ENCODE measurements around the gene CRHR1.
A peak's percentile ranks its signal among the peaks of the same experiment; 100 is the strongest.

CRHR1 gene

GRCh38 chr17:45758544-45758943, 25.6 kb upstream of the CRHR1 start:
- DNase-seq (no peak), ATAC-seq (no peak)

GRCh38 chr17:45759761-45760160, 24.4 kb upstream of the CRHR1 start:
- no peak for ATAC-seq
- no peak for DNase-seq

DNA sequence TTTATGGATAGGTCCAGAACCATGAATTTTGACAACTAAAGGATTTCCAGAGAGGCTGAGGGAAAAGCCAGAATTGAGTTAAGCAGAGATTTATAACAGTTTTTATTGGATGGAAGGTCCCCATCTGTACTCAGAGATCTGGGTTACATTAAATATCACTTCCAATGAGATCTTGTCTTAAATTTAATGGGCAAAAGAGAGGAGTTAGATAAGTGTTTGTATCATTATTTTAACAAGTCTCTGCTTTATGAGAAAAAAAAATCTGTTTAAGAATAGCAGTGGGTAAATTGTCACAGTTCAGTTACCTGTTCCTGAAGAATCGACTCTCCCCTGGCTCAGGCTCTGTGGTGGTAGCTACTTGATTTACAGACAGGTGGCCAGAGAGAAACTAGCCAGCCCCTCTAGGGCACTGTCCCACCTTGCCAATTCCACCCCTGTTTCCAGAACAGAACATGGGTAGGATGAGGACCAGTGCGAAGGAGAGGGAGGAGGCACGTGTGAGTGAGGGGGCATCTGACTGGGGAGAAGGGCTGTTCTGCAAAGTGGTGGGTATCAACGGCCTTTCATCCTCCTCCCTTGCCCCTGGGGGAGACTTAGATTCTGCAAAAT, 22.1 kb upstream of the CRHR1 start:
- ATAC-seq, result no peak
- no peak for DNase-seq

- ATAC-seq (no peak), DNase-seq (no peak)
Measured at GRCh38 chr17:45763182-45763581, 20.9 kb upstream of the CRHR1 start.

- no peak for DNase-seq
- ATAC-seq, result no peak
Measured at GRCh38 chr17:45764479-45764878, 19.6 kb upstream of the CRHR1 start.

DNA sequence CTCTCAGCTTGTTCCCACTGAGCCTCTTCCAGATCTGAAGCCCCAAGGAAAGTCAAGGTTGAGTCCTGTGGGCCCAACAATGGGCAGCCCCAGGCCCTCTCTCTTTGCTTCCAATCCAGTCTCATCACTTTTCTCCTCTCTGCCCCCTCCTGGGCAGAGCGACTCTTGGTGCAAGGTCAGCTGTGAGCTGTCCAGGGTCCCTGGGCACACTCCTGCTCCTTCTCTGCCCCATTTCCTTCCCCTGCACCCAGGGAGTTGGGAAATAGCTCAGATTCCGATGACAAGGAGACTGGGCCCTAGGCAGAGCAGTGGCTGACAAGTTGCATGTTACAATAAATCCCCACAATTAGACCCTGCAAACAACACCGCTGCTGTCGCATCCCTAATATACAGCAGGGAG, 16.1 kb upstream of the CRHR1 start:
- DNase-seq, result no peak
- no peak for ATAC-seq

DNA sequence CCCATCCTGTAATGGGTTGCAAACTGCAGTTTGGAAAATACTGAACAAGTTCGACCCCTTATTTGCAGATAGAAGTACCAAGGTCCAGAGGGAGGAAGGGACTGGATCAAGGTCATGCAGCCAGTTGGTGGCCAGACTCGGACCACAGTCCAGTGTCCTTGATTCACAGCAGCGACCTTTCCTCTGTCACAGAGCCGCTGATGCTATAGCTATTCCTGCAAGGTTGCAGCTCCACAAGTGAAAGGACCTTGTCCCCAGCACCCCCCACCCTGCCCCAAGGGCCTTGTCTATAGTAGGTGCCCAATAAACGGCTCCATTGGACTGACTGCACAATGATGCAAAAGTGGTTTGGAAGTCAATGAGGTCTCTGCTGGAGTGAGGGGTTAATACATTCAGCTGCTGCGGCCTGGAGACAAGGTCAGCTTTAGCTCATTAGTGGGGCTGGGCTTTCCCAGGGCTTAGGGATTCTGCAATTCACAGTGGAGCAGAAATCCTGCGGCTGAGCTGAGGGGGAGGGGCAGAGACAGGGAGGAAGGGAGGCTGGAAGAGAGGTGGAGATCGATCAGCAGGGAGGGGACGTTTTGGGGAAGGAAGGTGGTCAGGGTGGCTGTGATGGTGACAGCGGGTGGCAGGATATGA, 13.4 kb upstream of the CRHR1 start:
- no peak for ATAC-seq
- no peak for DNase-seq

- ATAC-seq (no peak), DNase-seq (no peak)
Measured at GRCh38 chr17:45771271-45771959, 12.7 kb upstream of the CRHR1 start.

DNA sequence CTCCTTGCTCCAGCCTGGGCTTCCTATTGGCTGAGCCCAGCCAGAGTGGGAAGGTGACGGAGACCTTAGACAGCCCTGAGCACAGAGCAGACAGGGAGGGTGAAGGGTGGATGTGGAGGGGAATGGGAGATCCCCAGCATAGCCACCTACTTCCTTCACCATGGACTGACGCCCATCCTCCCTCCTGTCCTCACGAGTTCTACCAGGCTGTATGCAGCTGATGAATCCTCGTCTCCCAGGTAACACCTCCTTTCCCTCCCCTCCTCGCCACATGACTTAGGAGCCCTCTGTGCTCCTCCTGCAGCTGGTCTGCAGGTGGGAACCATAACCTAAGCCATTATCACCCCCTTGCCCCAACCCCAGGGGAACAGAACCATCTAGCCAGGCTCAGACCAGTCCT, 9.0 kb upstream of the CRHR1 start:
- DNase-seq (no peak), ATAC-seq (no peak)

DNA sequence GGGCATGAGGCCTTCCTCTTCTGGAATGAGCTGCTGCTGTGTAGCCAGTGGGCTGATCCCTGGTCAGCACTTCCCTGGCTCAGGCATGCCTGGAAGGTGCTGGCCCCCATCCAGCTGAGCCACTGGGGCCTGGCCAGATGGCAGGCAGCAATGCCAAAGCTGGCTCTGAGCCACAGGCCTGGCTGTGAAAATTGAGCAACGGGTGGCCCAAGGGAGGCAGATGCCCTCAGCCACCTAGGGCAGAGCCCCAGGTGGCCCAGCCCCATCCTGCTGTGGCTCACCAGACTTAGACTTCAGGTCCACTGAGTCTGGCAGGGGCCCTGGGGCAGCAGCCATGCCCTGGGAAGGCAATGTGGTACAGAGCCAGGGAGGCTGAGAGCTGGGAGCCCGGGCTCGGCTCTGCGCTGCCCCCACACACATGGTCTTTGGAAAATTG, 8.5 kb upstream of the CRHR1 start:
- no peak for ATAC-seq
- DNase-seq, result no peak

GRCh38 chr17:45776896-45777295, 7.2 kb upstream of the CRHR1 start:
- ATAC-seq, result no peak
- no peak for DNase-seq

DNA sequence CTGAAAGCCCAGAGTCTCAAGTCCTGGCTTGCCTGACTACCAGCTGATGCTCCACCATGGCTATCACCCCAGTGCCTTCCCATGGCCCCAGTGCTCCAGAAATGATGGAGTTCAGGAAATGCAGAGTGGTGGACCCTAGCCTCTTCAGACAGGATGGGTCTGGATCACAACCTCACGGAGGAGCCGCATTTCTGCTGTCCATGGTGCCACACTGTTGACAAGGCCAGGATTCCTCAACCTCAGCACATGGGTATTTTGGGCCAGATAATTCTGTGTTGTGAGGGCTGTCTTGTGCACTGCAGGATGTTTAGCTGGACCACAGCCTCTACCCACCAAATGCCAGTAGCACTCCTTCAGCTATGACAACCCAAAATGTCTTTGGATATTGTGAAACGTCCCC, 6.7 kb upstream of the CRHR1 start:
- ATAC-seq, result no peak
- no peak for DNase-seq

DNA sequence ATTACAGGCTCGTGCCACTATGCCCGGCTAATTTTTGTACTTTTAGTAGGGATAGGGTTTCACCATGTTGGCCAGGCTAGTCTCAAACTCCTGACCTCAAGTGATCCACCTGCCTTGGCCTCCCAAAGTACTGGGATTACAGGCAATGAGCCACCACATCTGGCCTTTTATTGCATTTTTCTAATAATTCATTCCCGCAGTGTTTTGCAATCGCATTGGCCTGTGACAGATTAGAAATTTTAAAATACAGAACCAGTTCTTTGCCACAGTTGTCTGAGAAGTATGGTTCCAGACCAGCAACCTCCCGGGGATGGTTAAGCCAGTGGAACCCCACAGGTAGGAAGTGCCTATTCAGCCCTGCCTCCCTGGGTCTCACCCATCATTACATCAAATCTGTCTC, 3.2 kb upstream of the CRHR1 start:
- DNase-seq (no peak), ATAC-seq (no peak)

- peak; percentile 60 for ATAC-seq
Measured at GRCh38 chr17:45782889-45783592, 1.1 kb upstream of the CRHR1 start.

DNA sequence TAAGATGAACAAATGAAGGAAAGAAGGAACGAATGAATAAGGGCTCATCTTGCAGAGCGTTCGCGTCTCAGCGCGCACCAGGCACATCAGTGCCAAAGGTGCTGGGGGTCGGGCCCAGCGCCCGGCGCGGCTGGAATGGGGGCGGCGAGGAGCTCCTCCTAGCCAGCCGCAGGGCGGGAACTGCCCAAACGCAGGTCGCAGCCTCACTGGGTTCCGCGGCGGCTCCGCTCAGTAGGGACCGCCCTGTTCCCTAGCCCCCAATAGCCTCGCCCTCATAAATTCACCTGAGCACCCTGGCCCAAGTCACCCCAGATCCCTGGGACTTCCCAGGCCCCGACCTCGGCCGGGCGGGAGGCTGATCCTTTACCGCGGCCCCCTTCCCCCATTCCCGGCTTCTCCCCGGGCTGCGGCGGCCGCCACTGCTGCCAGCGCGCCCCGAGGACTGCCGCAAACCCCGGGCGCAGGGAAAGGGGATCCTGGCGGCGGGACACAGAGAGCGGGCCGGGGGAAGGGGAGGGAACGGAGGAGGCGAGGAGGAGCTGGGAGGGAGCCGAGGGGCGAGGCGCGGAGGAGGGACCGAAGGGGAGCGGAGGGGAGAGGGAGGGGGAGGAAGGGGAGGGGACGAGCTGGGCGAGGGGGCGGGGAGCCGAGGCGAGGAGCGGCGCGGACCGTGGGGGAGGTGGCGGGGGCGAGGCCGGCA, 377 bp upstream of the CRHR1 start:
- DNase-seq, result peak; percentile 14
- ATAC-seq, result no peak

More at GRCh38 chr17:45782889-45783592, 1.1 kb upstream of the CRHR1 start:
- peak; percentile 74 for DNase-seq

- peak; percentile 48 for DNase-seq
- peak; percentile 46 for ATAC-seq
Measured at GRCh38 chr17:45784741-45785479, 790 bp downstream of the CRHR1 start.

- ATAC-seq, result no peak
Measured at GRCh38 chr17:45785480-45786193, 1.5 kb downstream of the CRHR1 start.

GRCh38 chr17:45786349-45786748, 2.2 kb downstream of the CRHR1 start:
- DNase-seq (no peak), ATAC-seq (no peak)

More at GRCh38 chr17:45785480-45786193, 1.5 kb downstream of the CRHR1 start:
- no peak for DNase-seq

DNA sequence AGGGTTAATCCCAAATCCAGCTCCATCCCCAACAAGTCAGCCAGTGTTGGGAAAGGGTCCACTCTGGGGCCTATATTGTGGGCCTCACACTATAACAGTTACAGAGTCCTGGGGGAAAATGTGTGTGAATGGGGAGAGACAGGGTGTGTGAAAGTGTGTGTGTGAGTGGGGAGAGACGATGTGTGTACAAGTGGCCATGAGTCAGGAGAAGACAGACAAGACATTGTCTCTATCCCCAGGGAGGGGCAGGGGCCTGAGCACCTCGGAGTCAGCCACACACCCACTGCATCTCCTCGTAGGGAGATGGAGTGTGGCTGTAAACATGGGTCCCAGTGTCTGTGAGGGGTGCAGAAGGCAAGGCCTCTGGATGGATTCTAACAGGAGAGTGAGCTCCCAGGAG, 2.9 kb downstream of the CRHR1 start:
- DNase-seq (no peak), ATAC-seq (no peak)

DNA sequence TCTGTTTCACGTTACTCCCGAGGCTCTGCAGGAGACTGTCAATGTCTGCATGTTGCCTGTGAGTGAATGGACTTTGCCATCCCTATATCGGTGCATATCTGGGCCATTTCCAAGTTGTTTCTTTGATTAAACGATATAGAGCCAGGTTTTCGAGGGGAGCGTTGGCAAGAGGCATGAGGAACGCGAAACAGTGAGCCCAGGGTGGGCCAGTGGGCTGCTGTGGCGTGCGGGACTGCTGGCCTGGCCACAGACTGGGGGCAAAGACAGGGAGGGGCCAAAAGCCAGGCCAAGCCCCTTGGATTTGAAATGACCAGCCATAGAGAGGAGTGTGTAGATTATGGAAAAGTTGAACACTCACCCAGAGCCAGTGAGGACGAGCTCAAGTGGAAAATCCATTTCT, 3.5 kb downstream of the CRHR1 start:
- no peak for DNase-seq
- ATAC-seq, result no peak

GRCh38 chr17:45788057-45788456, 3.9 kb downstream of the CRHR1 start:
- DNase-seq, result no peak
- no peak for ATAC-seq
